ENCODE results near the gene FSIP2.

DNA sequence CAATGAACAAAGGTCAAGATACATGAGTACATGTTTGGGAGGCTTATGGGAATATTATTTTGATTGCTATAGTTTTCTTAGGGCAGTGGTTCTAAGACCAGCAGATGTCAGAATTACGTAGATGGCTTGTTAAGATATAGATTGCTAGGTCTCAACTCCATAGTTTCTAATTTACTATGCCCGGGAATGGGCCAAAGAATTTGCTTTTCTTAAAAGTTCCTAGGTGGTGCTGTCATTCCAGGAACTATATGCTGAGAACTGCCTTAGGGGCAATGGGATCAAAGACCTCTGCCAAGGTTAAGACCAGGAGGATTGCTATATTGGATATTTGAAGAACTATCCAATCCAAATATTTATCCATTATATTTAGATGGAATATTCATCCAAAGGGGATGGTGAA lies 141.8 kb downstream of the FSIP2 start:
- TF ChIP-seq ATF1 (CRISPR knock-in tag; IDR thresholded peaks at IDR 0.05) (no peak), ESRRA (CRISPR knock-in tag; IDR thresholded peaks at IDR 0.05; ENCODE audit: borderline replicate concordance) (no peak), ELF4 (CRISPR knock-in tag; IDR thresholded peaks at IDR 0.05; ENCODE audit: low read depth) (no peak), JUN (CRISPR knock-in tag; IDR thresholded peaks at IDR 0.05) (no peak), ZNF138 (CRISPR knock-in tag; conservative IDR thresholded peaks at IDR 0.05) (no peak), ZNF671 (CRISPR knock-in tag; IDR thresholded peaks at IDR 0.05) (no peak), CREB1 (CRISPR knock-in tag; IDR thresholded peaks at IDR 0.05) (no peak), NFE2L1 (CRISPR knock-in tag; IDR thresholded peaks at IDR 0.05) (no peak), CREM (CRISPR knock-in tag; IDR thresholded peaks at IDR 0.05) (no peak)
- TF ChIP-seq, protein P1, sequence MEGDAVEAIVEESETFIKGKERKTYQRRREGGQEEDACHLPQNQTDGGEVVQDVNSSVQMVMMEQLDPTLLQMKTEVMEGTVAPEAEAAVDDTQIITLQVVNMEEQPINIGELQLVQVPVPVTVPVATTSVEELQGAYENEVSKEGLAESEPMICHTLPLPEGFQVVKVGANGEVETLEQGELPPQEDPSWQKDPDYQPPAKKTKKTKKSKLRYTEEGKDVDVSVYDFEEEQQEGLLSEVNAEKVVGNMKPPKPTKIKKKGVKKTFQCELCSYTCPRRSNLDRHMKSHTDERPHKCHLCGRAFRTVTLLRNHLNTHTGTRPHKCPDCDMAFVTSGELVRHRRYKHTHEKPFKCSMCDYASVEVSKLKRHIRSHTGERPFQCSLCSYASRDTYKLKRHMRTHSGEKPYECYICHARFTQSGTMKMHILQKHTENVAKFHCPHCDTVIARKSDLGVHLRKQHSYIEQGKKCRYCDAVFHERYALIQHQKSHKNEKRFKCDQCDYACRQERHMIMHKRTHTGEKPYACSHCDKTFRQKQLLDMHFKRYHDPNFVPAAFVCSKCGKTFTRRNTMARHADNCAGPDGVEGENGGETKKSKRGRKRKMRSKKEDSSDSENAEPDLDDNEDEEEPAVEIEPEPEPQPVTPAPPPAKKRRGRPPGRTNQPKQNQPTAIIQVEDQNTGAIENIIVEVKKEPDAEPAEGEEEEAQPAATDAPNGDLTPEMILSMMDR (IDR thresholded peaks at IDR 0.05): no peak
